BJ (cell line): ENCODE data around the gene VOPP1. TPM values are rescaled to one million over a fixed set of nuclear protein-coding genes. Genes with fewer than 3 reads are reported as not detected.

Experiments
- CTCF ChIA-PET: fragments of 350-600 bp; formaldehyde crosslinking; extraction: SDS; loops from one replicate; lab custom pipeline; 2021; ENCODE audit warnings: antibody characterized with exemption, inconsistent platforms; lab: Yijun Ruan, JAX
- POLR2A ChIA-PET: fragments of 300-600 bp; sonication (Branson Sonifier 250); formaldehyde crosslinking; extraction: SDS; loops from one replicate; lab custom pipeline; 2021; ENCODE audit warnings: antibody characterized with exemption; lab: Charles Lee
- DNase-seq: peaks from one replicate; pipeline ENCODE4 v3.0.0-alpha.2; 2011; ENCODE audit warnings: low read depth
- H3K27me3 ChIP-seq: 2 replicates; pipeline ENCODE4 v1.6.0; 2011; ENCODE audit warnings: low read length; ENCODE audit not compliant: control insufficient read depth, insufficient read depth
- H3K36me3 ChIP-seq: 2 replicates; pipeline ENCODE4 v1.5.1; 2011; ENCODE audit warnings: low read length; ENCODE audit not compliant: control insufficient read depth, insufficient read depth
- H3K4me3 ChIP-seq: 2 replicates; pipeline ENCODE4 v1.5.1; 2011; ENCODE audit warnings: low read depth, mild to moderate bottlenecking, control low read depth, low read length
- polyA plus RNA-seq: library from polyadenylated mRNA; depleted of rRNA; stranded (reverse); fragments of >200 nt; gene quantifications from 2 replicates; pipeline ENCODE4 v1.2.3, GENCODE V29; 2011
- TF ChIP-seq, protein P1 (sequence below): IDR thresholded peaks from 2 replicates; pipeline ENCODE4 v1.5.1; 2011; ENCODE audit warnings: low read depth, mild to moderate bottlenecking, control low read depth, inconsistent platforms, low read length, moderate library complexity; ENCODE audit not compliant: insufficient read depth

The VOPP1 gene
- polyA plus RNA-seq, 1 experiment, result 83.7 TPM

DNA sequence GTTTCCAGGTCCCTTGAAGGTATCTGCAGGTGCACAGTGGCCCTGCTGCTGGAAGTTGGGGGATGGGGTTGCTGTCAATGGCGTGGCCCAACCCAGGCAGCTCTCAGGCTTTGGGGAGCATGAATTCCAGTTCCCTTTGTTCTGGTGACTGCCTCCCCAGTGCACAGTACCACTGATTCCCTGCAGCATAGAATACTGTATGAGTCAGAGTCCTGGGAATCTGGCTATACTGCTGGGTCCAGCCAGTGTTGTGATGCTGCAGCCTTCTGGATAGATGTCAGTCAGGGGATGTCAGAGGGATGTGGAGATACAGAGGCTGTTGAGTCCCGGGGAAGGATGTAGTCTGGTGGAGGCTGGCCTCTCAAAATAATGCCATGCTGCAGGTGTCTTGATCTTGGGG is 107.9 kb downstream of the VOPP1 start:
- no peak for DNase-seq
- Histone ChIP-seq H3K4me3 (no peak overlapping the region), H3K27me3 (no peaks in the 10 kb centered on the region), H3K36me3 (peaks cover 10% of the 10 kb centered on the region)
- POLR2A ChIA-PET, result no interaction called here
- TF ChIP-seq, protein P1, sequence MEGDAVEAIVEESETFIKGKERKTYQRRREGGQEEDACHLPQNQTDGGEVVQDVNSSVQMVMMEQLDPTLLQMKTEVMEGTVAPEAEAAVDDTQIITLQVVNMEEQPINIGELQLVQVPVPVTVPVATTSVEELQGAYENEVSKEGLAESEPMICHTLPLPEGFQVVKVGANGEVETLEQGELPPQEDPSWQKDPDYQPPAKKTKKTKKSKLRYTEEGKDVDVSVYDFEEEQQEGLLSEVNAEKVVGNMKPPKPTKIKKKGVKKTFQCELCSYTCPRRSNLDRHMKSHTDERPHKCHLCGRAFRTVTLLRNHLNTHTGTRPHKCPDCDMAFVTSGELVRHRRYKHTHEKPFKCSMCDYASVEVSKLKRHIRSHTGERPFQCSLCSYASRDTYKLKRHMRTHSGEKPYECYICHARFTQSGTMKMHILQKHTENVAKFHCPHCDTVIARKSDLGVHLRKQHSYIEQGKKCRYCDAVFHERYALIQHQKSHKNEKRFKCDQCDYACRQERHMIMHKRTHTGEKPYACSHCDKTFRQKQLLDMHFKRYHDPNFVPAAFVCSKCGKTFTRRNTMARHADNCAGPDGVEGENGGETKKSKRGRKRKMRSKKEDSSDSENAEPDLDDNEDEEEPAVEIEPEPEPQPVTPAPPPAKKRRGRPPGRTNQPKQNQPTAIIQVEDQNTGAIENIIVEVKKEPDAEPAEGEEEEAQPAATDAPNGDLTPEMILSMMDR, result no peak
- CTCF ChIA-PET, result no interaction called here

DNA sequence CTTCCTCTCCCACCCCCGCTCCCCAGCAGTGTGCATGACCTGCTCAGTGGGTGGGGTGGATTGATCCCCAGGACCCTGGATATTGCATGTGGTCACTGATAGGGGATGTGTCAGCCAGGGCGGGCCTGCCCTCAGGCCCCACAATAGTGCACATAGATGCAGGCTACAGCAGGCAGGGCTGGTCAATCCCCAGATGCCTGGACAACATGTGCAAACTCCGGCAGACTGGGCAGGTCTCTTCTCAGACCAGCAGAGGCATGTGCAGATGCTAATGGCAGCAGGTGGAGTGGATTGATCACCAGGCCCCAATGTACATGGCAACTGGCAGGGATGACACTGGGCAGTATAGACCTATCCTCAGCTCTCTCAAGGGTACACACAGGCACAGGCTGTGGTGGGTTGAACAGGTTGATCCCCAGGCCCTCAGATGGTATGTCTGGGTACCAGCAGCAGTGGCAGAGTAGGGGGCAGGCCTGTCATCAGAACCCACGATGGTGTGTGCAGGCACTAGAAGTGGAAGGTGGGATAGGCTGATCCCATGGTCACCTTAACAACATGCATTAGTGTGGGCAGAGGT is 108.5 kb downstream of the VOPP1 start:
- Histone ChIP-seq H3K27me3 (no peaks in the 10 kb centered on the region), H3K36me3 (peaks cover 10% of the 10 kb centered on the region), H3K4me3 (no peak overlapping the region)
- no peak for DNase-seq
- ChIA-PET CTCF (no interaction called here), POLR2A (no interaction called here)
- TF ChIP-seq, protein P1, result no peak

DNA sequence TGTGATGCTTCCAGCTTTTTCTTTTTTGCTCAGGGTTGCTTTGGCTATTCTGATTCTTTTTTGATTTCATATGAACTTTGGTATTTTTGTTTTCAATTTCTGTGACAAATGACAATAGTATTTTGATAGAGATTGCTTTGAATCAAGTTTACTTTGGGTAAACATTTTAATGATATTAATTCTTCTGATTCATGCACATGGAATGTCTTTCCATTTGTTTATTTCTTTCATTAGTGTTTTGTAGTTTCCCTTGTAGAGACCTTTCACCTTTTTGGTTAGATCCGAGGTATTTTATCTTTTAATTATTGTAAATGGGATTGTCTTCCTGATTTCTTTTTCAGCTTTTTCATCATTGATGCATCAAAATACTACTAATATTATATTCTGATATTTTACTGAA is 114.0 kb downstream of the VOPP1 start:
- no peak overlapping the region for H3K4me3 ChIP-seq
- ChIA-PET CTCF (no interaction called here), POLR2A (no interaction called here)
- TF ChIP-seq, protein P1, result no peak
- DNase-seq, result no peak
- no peaks in the 10 kb centered on the region for H3K27me3 ChIP-seq
- no peaks in the 10 kb centered on the region for H3K36me3 ChIP-seq

DNA sequence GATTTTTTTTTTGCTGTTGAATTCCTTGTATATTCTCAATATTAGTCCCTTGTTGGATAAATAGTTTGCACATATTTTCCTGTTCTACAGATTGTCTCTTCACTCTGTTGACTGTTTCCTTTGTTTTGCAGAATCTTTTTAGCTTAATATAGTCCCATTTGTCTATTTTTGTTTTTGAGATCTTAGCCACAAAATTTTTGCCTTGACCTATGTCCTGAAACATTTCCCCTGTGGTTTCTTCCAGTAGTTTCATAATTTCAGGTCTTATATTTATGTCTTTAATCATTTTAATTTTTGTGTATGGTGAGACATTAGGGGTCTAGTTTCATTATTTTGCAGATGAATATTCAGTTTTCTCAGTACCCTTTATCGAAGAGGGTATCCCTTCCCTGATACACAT is 114.5 kb downstream of the VOPP1 start:
- no peak for DNase-seq
- CTCF ChIA-PET, result no interaction called here
- Histone ChIP-seq H3K27me3 (no peaks in the 10 kb centered on the region), H3K36me3 (no peaks in the 10 kb centered on the region), H3K4me3 (no peak overlapping the region)
- TF ChIP-seq, protein P1, result no peak
- POLR2A ChIA-PET, result no interaction called here

DNA sequence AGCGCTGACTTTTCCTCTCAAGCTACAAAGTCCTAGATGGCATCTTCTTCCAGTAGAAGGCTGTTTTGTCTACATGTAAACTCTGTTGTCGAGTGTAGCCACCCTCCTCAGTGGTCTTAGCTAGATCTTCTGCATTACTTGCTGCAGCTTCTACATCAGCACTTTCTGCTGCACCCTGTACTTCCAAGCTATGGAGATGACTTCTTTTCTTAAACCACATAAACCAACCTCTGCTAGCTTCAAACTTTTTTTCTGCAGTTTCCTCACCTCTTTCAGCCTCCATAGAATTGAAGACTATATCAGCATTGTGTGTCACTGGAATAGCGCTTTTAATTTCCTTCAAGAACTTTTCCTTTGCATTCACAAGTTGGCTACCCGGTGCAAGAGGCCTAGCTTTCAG is 119.3 kb downstream of the VOPP1 start:
- TF ChIP-seq, protein P1, result no peak
- no peak for DNase-seq
- no peak overlapping the region for H3K4me3 ChIP-seq
- ChIA-PET POLR2A (interaction anchor here (0.5 kb wide), 1 partner anchor 33 kb away, joined by 3 read pairs; no protein-coding TSS in a partner anchor), CTCF (interaction anchor here (1.5 kb wide), 1 partner anchor 20 kb away, joined by 3 read pairs; no protein-coding TSS in a partner anchor)
- H3K36me3 ChIP-seq, result no peaks in the 10 kb centered on the region
- no peaks in the 10 kb centered on the region for H3K27me3 ChIP-seq
